Panc1 (cell line): ENCODE measurements around the gene AGAP1. TPM values are rescaled to one million over a fixed set of nuclear protein-coding genes. Genes with fewer than 3 reads are reported as not detected.

Experiments
- ATAC-seq: fragments of 200-7000 bp; cut with Tn5 transposase; 2 replicates; pipeline ENCODE4 v1.9.1; 2020; ENCODE audit warnings: mild to moderate bottlenecking, moderate library complexity
- BruUV-seq: library from RNA; stranded (reverse); fragments of 400-500 nt; replicated peaks from 2 replicates; lab custom pipeline; 2021; lab: Mats Ljungman, UMichigan
- CTCF ChIA-PET: fragments of 300-600 bp; sonication (Branson Sonifier 250); formaldehyde crosslinking; loops from one replicate; lab custom pipeline; 2022; ENCODE audit warnings: antibody characterized with exemption; lab: Charles Lee
- POLR2A ChIA-PET: fragments of 300-600 bp; sonication (Branson Sonifier 250); formaldehyde crosslinking; loops from one replicate; lab custom pipeline; 2022; ENCODE audit warnings: antibody characterized with exemption; lab: Charles Lee
- DNase-seq: peaks from one replicate; pipeline ENCODE4 v3.0.0-alpha.2; 2010; ENCODE audit warnings: low read depth, low spot score
- H3K27ac ChIP-seq: 2 replicates; pipeline ENCODE4 v1.5.1; 2011; ENCODE audit warnings: mild to moderate bottlenecking, low read length, inconsistent platforms
- H3K27me3 ChIP-seq: fragments of 200-500 bp; sonication (Bioruptor generic); 2 replicates; pipeline ENCODE4 v1.6.0; 2014; ENCODE audit warnings: low read length, inconsistent platforms; ENCODE audit not compliant: control insufficient read depth, insufficient read depth
- H3K36me3 ChIP-seq: fragments of 200-500 bp; sonication (Bioruptor generic); 2 replicates; pipeline ENCODE4 v1.5.1; 2014; ENCODE audit warnings: inconsistent platforms, mild to moderate bottlenecking, low read length, moderate library complexity; ENCODE audit not compliant: control insufficient read depth, insufficient read depth
- H3K4me1 ChIP-seq: 2 replicates; pipeline ENCODE4 v1.5.1; 2011; ENCODE audit warnings: inconsistent platforms, mild to moderate bottlenecking, low read length, moderate library complexity; ENCODE audit not compliant: control insufficient read depth, insufficient read depth
- H3K4me3 ChIP-seq, 2 experiments: 2 replicates each; pipeline ENCODE4 v1.5.1; 2011 to 2012; ENCODE audit warnings: low read depth in 2 of 2, low read length in 2 of 2, mild to moderate bottlenecking in 2 of 2, inconsistent platforms in 1 of 2, moderate library complexity in 1 of 2
- H3K9me3 ChIP-seq: fragments of 200-500 bp; sonication (Bioruptor generic); 2 replicates; pipeline ENCODE4 v1.5.1; 2014; ENCODE audit warnings: low read depth, mild to moderate bottlenecking, inconsistent platforms, low read length, moderate library complexity; ENCODE audit not compliant: control insufficient read depth, insufficient read depth
- POLR2AphosphoS5 ChIP-seq: IDR thresholded peaks from 2 replicates; pipeline ENCODE4 v1.6.1; 2012; ENCODE audit warnings: mild to moderate bottlenecking, low read depth, low read length, moderate library complexity
- SIN3A ChIP-seq: IDR thresholded peaks from 2 replicates; pipeline ENCODE4 v1.6.1; 2012; ENCODE audit warnings: low read depth, mild to moderate bottlenecking, low read length, moderate library complexity, borderline replicate concordance; ENCODE audit not compliant: insufficient read depth
- TCF7L2 ChIP-seq: IDR thresholded peaks from 2 replicates; pipeline ENCODE4 v1.6.1; 2011; ENCODE audit warnings: mild to moderate bottlenecking, low read depth, low read length, inconsistent platforms
- in situ Hi-C: cut with HindIII; loops from 2 replicates; pipeline ENCODE4 v1.10.0; 2016; ENCODE audit warnings: low sequenced_read_pairs, low pct_unique_long_range_greater_than_20kb
- intact Hi-C: fragments of 100-400 bp; cut with micrococcal nuclease; formaldehyde crosslinking; loops from one replicate; pipeline ENCODE4 v1.10.0; 2022; ENCODE audit not compliant: unreplicated experiment
- total RNA-seq: library from RNA; stranded (reverse); gene quantifications from one replicate; pipeline ENCODE4 v1.2.1, GENCODE V29; 2021; ENCODE audit not compliant: unreplicated experiment
- TF ChIP-seq, protein P1 (sequence below): fragments of 450-650 bp; IDR thresholded peaks from 2 replicates; pipeline ENCODE4 v1.5.1; 2017; ENCODE audit warnings: mild to moderate bottlenecking
- TF ChIP-seq, protein P2 (sequence below), 2 experiments: IDR thresholded peaks; 2 replicates each; pipeline ENCODE4 v1.6.1; 2011 to 2012; ENCODE audit warnings: low read depth in 2 of 2, control low read depth in 1 of 2, low read length in 1 of 2, mild to moderate bottlenecking in 1 of 2, moderate library complexity in 1 of 2; ENCODE audit not compliant: insufficient read depth in 1 of 2

The AGAP1 gene
- total RNA-seq, 1 experiment from 2014 or later = 38.9 TPM

- Histone ChIP-seq H3K27me3 (no peaks in the 10 kb centered on the region), H3K4me1 (peaks cover 33% of the 10 kb centered on the region), H3K4me3 (peak overlapping the region; percentile 68 to 78), H3K36me3 (no peaks in the 10 kb centered on the region; the same call in 1 of the 2 replicates), H3K9me3 (no peaks in the 10 kb centered on the region), H3K27ac (peak overlapping the region; percentile 49)
- DNase-seq = no peak
- intact Hi-C loops (loop anchor here (5.0 kb wide), 1 partner anchor 358 kb away; no protein-coding TSS in a partner anchor), in situ Hi-C loops (no loop called here)
- TF ChIP-seq POLR2AphosphoS5 (no peak), SIN3A (0 out of 2 replicates have a peak, but pooled peaks have one; percentile 9)
- CTCF ChIA-PET = no interaction called here
- POLR2A ChIA-PET = no interaction called here
- ATAC-seq = peak; percentile 40
- no TSS peak for BruUV-seq
Observed at GRCh38 chr2:235494716-235495372, 1.0 kb downstream of the AGAP1 start.

- TF ChIP-seq, protein P1, sequence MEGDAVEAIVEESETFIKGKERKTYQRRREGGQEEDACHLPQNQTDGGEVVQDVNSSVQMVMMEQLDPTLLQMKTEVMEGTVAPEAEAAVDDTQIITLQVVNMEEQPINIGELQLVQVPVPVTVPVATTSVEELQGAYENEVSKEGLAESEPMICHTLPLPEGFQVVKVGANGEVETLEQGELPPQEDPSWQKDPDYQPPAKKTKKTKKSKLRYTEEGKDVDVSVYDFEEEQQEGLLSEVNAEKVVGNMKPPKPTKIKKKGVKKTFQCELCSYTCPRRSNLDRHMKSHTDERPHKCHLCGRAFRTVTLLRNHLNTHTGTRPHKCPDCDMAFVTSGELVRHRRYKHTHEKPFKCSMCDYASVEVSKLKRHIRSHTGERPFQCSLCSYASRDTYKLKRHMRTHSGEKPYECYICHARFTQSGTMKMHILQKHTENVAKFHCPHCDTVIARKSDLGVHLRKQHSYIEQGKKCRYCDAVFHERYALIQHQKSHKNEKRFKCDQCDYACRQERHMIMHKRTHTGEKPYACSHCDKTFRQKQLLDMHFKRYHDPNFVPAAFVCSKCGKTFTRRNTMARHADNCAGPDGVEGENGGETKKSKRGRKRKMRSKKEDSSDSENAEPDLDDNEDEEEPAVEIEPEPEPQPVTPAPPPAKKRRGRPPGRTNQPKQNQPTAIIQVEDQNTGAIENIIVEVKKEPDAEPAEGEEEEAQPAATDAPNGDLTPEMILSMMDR = peak; percentile 39
- TF ChIP-seq TCF7L2 (no peak), SIN3A (0 out of 2 replicates have a peak, but pooled peaks have one; percentile 20)
- Histone ChIP-seq H3K27me3 (no peaks in the 10 kb centered on the region), H3K36me3 (no peaks in the 10 kb centered on the region; the same call in 1 of the 2 replicates), H3K4me3 (peak overlapping the region; percentile 68 to 78), H3K9me3 (no peaks in the 10 kb centered on the region), H3K4me1 (peaks cover 38% of the 10 kb centered on the region), H3K27ac (peak overlapping the region; percentile 49)
- ChIA-PET POLR2A (no interaction called here), CTCF (interaction anchor here (0.7 to 1.5 kb wide), 3 partner anchors 56 to 368 kb away, joined by 3 read pairs; no protein-coding TSS in a partner anchor)
- in situ Hi-C loops (no loop called here), intact Hi-C loops (loop anchor here (5.0 kb wide), 1 partner anchor 358 kb away; no protein-coding TSS in a partner anchor)
- DNase-seq = no peak
- ATAC-seq = no peak; the same call in 1 of the 2 replicates
- BruUV-seq = no TSS peak
Observed at GRCh38 chr2:235495373-235496238, 1.8 kb downstream of the AGAP1 start.

GRCh38 chr2:235496239-235496621 lies 2.4 kb downstream of the AGAP1 start:
- in situ Hi-C loops = no loop called here
- H3K27ac ChIP-seq = peak overlapping the region; percentile 49
- TF ChIP-seq SIN3A (no peak), POLR2AphosphoS5 (no peak), TCF7L2 (no peak)
- TF ChIP-seq, protein P1 = no peak
- TF ChIP-seq, protein P2, sequence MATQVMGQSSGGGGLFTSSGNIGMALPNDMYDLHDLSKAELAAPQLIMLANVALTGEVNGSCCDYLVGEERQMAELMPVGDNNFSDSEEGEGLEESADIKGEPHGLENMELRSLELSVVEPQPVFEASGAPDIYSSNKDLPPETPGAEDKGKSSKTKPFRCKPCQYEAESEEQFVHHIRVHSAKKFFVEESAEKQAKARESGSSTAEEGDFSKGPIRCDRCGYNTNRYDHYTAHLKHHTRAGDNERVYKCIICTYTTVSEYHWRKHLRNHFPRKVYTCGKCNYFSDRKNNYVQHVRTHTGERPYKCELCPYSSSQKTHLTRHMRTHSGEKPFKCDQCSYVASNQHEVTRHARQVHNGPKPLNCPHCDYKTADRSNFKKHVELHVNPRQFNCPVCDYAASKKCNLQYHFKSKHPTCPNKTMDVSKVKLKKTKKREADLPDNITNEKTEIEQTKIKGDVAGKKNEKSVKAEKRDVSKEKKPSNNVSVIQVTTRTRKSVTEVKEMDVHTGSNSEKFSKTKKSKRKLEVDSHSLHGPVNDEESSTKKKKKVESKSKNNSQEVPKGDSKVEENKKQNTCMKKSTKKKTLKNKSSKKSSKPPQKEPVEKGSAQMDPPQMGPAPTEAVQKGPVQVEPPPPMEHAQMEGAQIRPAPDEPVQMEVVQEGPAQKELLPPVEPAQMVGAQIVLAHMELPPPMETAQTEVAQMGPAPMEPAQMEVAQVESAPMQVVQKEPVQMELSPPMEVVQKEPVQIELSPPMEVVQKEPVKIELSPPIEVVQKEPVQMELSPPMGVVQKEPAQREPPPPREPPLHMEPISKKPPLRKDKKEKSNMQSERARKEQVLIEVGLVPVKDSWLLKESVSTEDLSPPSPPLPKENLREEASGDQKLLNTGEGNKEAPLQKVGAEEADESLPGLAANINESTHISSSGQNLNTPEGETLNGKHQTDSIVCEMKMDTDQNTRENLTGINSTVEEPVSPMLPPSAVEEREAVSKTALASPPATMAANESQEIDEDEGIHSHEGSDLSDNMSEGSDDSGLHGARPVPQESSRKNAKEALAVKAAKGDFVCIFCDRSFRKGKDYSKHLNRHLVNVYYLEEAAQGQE (IDR thresholded peaks at IDR 0.05; ENCODE audit: insufficient read depth in 1 of 2, low read depth in 2 of 2, low read length in 1 of 2) = no peak
- ATAC-seq (no peak), DNase-seq (no peak)
- H3K27me3 ChIP-seq = no peaks in the 10 kb centered on the region
- H3K36me3 ChIP-seq = no peaks in the 10 kb centered on the region; the same call in 1 of the 2 replicates
- CTCF ChIA-PET = interaction anchor here (0.6 to 1.5 kb wide), 5 partner anchors 10 to 369 kb away, joined by 3 read pairs; no protein-coding TSS in a partner anchor
- no TSS peak for BruUV-seq
- peaks cover 44% of the 10 kb centered on the region for H3K4me1 ChIP-seq
- H3K4me3 ChIP-seq = peak overlapping the region; percentile 68 to 78
- intact Hi-C loops = loop anchor here (5.0 kb wide), 1 partner anchor 359 kb away; no protein-coding TSS in a partner anchor
- H3K9me3 ChIP-seq = no peaks in the 10 kb centered on the region
- POLR2A ChIA-PET = no interaction called here
